ENCODE results near the gene ABCG1. TPM values are rescaled to one million over a fixed set of nuclear protein-coding genes. Genes with fewer than 3 reads are reported as not detected.

The ABCG1 gene
- total RNA-seq, 2 experiments from 2014 or later, result 22.2 to 24.6 TPM

- peaks cover 21% of the 10 kb centered on the region for H3K4me1 Mint-ChIP-seq (ENCODE audit: low read depth)
- no peak overlapping the region for H3K27ac Mint-ChIP-seq
- DNase-seq, result no peak
- intact Hi-C loops (cut with micrococcal nuclease), result no loop called here
- no peaks in the 10 kb centered on the region for H3K27me3 Mint-ChIP-seq
- H3K9me3 Mint-ChIP-seq, result no peaks in the 10 kb centered on the region
- H3K4me3 Mint-ChIP-seq, result no peak overlapping the region
- ChIA-PET CTCF (interaction anchor here (1.0 to 4.0 kb wide), 2 partner anchors 11 to 124 kb away, joined by 4 to 22 read pairs; no protein-coding TSS in a partner anchor), POLR2A (interaction anchor here (1.0 kb wide), 1 partner anchor 10 kb away, joined by 3 read pairs; no protein-coding TSS in a partner anchor)
- H3K36me3 Mint-ChIP-seq, result peaks cover 2% of the 10 kb centered on the region
Observed at GRCh38 chr21:42269386-42269785, 50.4 kb downstream of the ABCG1 start.

GRCh38 chr21:42271065-42271464 is 52.1 kb downstream of the ABCG1 start:
- peaks cover 21% of the 10 kb centered on the region for H3K4me1 Mint-ChIP-seq (ENCODE audit: low read depth)
- H3K9me3 Mint-ChIP-seq, result no peaks in the 10 kb centered on the region
- no peak overlapping the region for H3K4me3 Mint-ChIP-seq
- peaks cover 2% of the 10 kb centered on the region for H3K36me3 Mint-ChIP-seq
- no peaks in the 10 kb centered on the region for H3K27me3 Mint-ChIP-seq
- no peak for DNase-seq
- intact Hi-C loops (cut with micrococcal nuclease), result no loop called here
- ChIA-PET CTCF (interaction anchor here (1.1 to 4.0 kb wide), 3 partner anchors 12 to 126 kb away, joined by 3 to 22 read pairs (median 9); no protein-coding TSS in a partner anchor), POLR2A (no interaction called here)
- no peak overlapping the region for H3K27ac Mint-ChIP-seq

GRCh38 chr21:42272109-42272962 is 53.4 kb downstream of the ABCG1 start:
- intact Hi-C loops (cut with micrococcal nuclease), result no loop called here
- no peak for DNase-seq
- no peaks in the 10 kb centered on the region for H3K9me3 Mint-ChIP-seq
- H3K27me3 Mint-ChIP-seq, result no peaks in the 10 kb centered on the region
- POLR2A ChIA-PET, result no interaction called here
- H3K4me3 Mint-ChIP-seq, result no peak overlapping the region
- no peak overlapping the region for H3K27ac Mint-ChIP-seq
- CTCF ChIA-PET, result interaction anchor here (1.5 to 2.2 kb wide), 2 partner anchors 13 to 127 kb away, joined by 4 to 9 read pairs; no protein-coding TSS in a partner anchor
- peaks cover 12% of the 10 kb centered on the region for H3K4me1 Mint-ChIP-seq (ENCODE audit: low read depth)
- H3K36me3 Mint-ChIP-seq, result peaks cover 4% of the 10 kb centered on the region

- ChIA-PET POLR2A (no interaction called here), CTCF (interaction anchor here (1.5 kb wide), 1 partner anchor 14 kb away, joined by 4 read pairs; no protein-coding TSS in a partner anchor)
- Mint-ChIP-seq H3K27me3 (no peaks in the 10 kb centered on the region), H3K4me3 (no peak overlapping the region), H3K9me3 (no peaks in the 10 kb centered on the region), H3K27ac (no peak overlapping the region), H3K4me1 (ENCODE audit: low read depth) (peaks cover 4% of the 10 kb centered on the region), H3K36me3 (peaks cover 4% of the 10 kb centered on the region)
- intact Hi-C loops (cut with micrococcal nuclease), result no loop called here
- DNase-seq, result no peak
Observed at GRCh38 chr21:42272984-42273600, 54.2 kb downstream of the ABCG1 start.

GRCh38 chr21:42276076-42276475 is 57.1 kb downstream of the ABCG1 start:
- ChIA-PET POLR2A (no interaction called here), CTCF (no interaction called here)
- no peaks in the 10 kb centered on the region for H3K4me1 Mint-ChIP-seq (ENCODE audit: low read depth)
- DNase-seq, result no peak
- intact Hi-C loops (cut with micrococcal nuclease), result no loop called here
- no peaks in the 10 kb centered on the region for H3K27me3 Mint-ChIP-seq
- H3K36me3 Mint-ChIP-seq, result peaks cover 6% of the 10 kb centered on the region
- H3K4me3 Mint-ChIP-seq, result no peak overlapping the region
- H3K9me3 Mint-ChIP-seq, result no peaks in the 10 kb centered on the region
- no peak overlapping the region for H3K27ac Mint-ChIP-seq

GRCh38 chr21:42276526-42277154 is 57.7 kb downstream of the ABCG1 start:
- ChIA-PET CTCF (no interaction called here), POLR2A (no interaction called here)
- Mint-ChIP-seq H3K4me3 (no peak overlapping the region), H3K36me3 (peaks cover 4% of the 10 kb centered on the region), H3K4me1 (ENCODE audit: low read depth) (no peaks in the 10 kb centered on the region), H3K27ac (no peak overlapping the region), H3K9me3 (no peaks in the 10 kb centered on the region), H3K27me3 (no peaks in the 10 kb centered on the region)
- intact Hi-C loops (cut with micrococcal nuclease), result no loop called here
- no peak for DNase-seq

- Mint-ChIP-seq H3K4me1 (ENCODE audit: low read depth) (no peaks in the 10 kb centered on the region), H3K4me3 (no peak overlapping the region), H3K9me3 (no peaks in the 10 kb centered on the region), H3K27ac (no peak overlapping the region), H3K36me3 (peaks cover 4% of the 10 kb centered on the region), H3K27me3 (no peaks in the 10 kb centered on the region)
- POLR2A ChIA-PET, result no interaction called here
- intact Hi-C loops (cut with micrococcal nuclease), result no loop called here
- CTCF ChIA-PET, result no interaction called here
- DNase-seq, result no peak
Observed at GRCh38 chr21:42277593-42277992, 58.7 kb downstream of the ABCG1 start.

- H3K4me1 Mint-ChIP-seq (ENCODE audit: low read depth), result no peaks in the 10 kb centered on the region
- intact Hi-C loops (cut with micrococcal nuclease), result no loop called here
- no peak overlapping the region for H3K4me3 Mint-ChIP-seq
- H3K27me3 Mint-ChIP-seq, result no peaks in the 10 kb centered on the region
- ChIA-PET CTCF (interaction anchor here (1.0 kb wide), 2 partner anchors 20 to 31 kb away, joined by 3 read pairs; no protein-coding TSS in a partner anchor), POLR2A (no interaction called here)
- peaks cover 4% of the 10 kb centered on the region for H3K36me3 Mint-ChIP-seq
- DNase-seq, result no peak
- no peak overlapping the region for H3K27ac Mint-ChIP-seq
- H3K9me3 Mint-ChIP-seq, result no peaks in the 10 kb centered on the region
Observed at GRCh38 chr21:42278451-42279149, 59.7 kb downstream of the ABCG1 start.

GRCh38 chr21:42279341-42279871 is 60.5 kb downstream of the ABCG1 start:
- Mint-ChIP-seq H3K4me3 (no peak overlapping the region), H3K4me1 (ENCODE audit: low read depth) (no peaks in the 10 kb centered on the region), H3K27ac (no peak overlapping the region), H3K36me3 (peaks cover 4% of the 10 kb centered on the region), H3K27me3 (no peaks in the 10 kb centered on the region), H3K9me3 (no peaks in the 10 kb centered on the region)
- no peak for DNase-seq
- intact Hi-C loops (cut with micrococcal nuclease), result no loop called here
- ChIA-PET POLR2A (no interaction called here), CTCF (interaction anchor here (0.6 to 1.0 kb wide), 3 partner anchors 21 to 30 kb away, joined by 3 read pairs; no protein-coding TSS in a partner anchor)

- Mint-ChIP-seq H3K9me3 (no peaks in the 10 kb centered on the region), H3K4me3 (no peak overlapping the region), H3K4me1 (ENCODE audit: low read depth) (no peaks in the 10 kb centered on the region), H3K36me3 (peaks cover 4% of the 10 kb centered on the region), H3K27ac (no peak overlapping the region), H3K27me3 (no peaks in the 10 kb centered on the region)
- ChIA-PET CTCF (interaction anchor here (0.6 to 1.0 kb wide), 2 partner anchors 21 to 30 kb away, joined by 3 read pairs; no protein-coding TSS in a partner anchor), POLR2A (no interaction called here)
- intact Hi-C loops (cut with micrococcal nuclease), result no loop called here
- no peak for DNase-seq
Observed at GRCh38 chr21:42279888-42280287, 60.9 kb downstream of the ABCG1 start.

- no peak for DNase-seq
- intact Hi-C loops (cut with micrococcal nuclease), result no loop called here
- Mint-ChIP-seq H3K4me1 (ENCODE audit: low read depth) (no peaks in the 10 kb centered on the region), H3K4me3 (no peak overlapping the region), H3K27me3 (no peaks in the 10 kb centered on the region), H3K36me3 (peaks cover 4% of the 10 kb centered on the region), H3K27ac (no peak overlapping the region), H3K9me3 (no peaks in the 10 kb centered on the region)
- POLR2A ChIA-PET, result no interaction called here
- CTCF ChIA-PET, result interaction anchor here (0.6 kb wide), 1 partner anchor 31 kb away, joined by 3 read pairs; no protein-coding TSS in a partner anchor
Observed at GRCh38 chr21:42280356-42281180, 61.6 kb downstream of the ABCG1 start.
